SU-DHL-6 (cell line): Measurements from ENCODE around the gene KSR1.
"Not testable (repeated sequence)": the region's sequence is repeated elsewhere in the genome, so short reads cannot be mapped to it uniquely, and the experiment has no call there.

Experiments used
- CTCF ChIP-seq: fragments of 200-600 bp; sonication (generic); IDR thresholded peaks from one replicate; pipeline ENCODE4 v1.5.1; 2017; ENCODE audit warnings: antibody characterized with exemption, mild to moderate bottlenecking, low read length, moderate library complexity; ENCODE audit not compliant: insufficient read depth, poor library complexity, severe bottlenecking
- EZH2phosphoT487 ChIP-seq: fragments of 200-600 bp; sonication (generic), shearing (Covaris generic); conservative IDR thresholded peaks from 2 replicates; pipeline ENCODE4 v1.6.1; 2018; ENCODE audit warnings: mild to moderate bottlenecking, antibody characterized with exemption, low read length, moderate library complexity, mixed read lengths

- TF ChIP-seq CTCF, EZH2phosphoT487: not testable (repeated sequence)
Measured at GRCh38 chr17:27448534-27448933, 7.7 kb upstream of the KSR1 start.
